WTC11 (cell line): ENCODE data around the gene GCHFR.

ENCODE experiments used
- CREB1 ChIP-seq: sonication (generic); formaldehyde crosslinking; IDR thresholded peaks from 2 replicates; pipeline ENCODE4 v1.8.0; 2023; ENCODE audit warnings: mild to moderate bottlenecking, missing genetic modification reagents
- CTCF ChIP-seq: fragments of 200-600 bp; IDR thresholded peaks from 2 replicates; pipeline ENCODE4 v1.8.0; 2022; ENCODE audit warnings: antibody characterized with exemption
- E2F1 ChIP-seq: sonication (generic); formaldehyde crosslinking; IDR thresholded peaks from 2 replicates; pipeline ENCODE4 v1.8.0; 2022; ENCODE audit warnings: mild to moderate bottlenecking, missing genetic modification reagents
- FOXJ3 ChIP-seq: sonication (generic); formaldehyde crosslinking; IDR thresholded peaks from 2 replicates; pipeline ENCODE4 v1.9.0; 2021; ENCODE audit warnings: missing genetic modification reagents, mild to moderate bottlenecking, borderline replicate concordance
- GTF2I ChIP-seq: fragments of 250-450 bp; sonication (Bioruptor Pico); conservative IDR thresholded peaks from 2 replicates; pipeline ENCODE4 v1.4.0; 2021; ENCODE audit warnings: mild to moderate bottlenecking
- JUN ChIP-seq: sonication (generic); formaldehyde crosslinking; IDR thresholded peaks from 2 replicates; pipeline ENCODE4 v1.8.0; 2023; ENCODE audit warnings: mild to moderate bottlenecking, missing genetic modification reagents
- MLX ChIP-seq: sonication (generic); formaldehyde crosslinking; IDR thresholded peaks from 2 replicates; pipeline ENCODE4 v1.8.1; 2023; ENCODE audit warnings: mild to moderate bottlenecking, missing genetic modification reagents, moderate library complexity
- NR2C2 ChIP-seq: sonication (generic); formaldehyde crosslinking; IDR thresholded peaks from 2 replicates; pipeline ENCODE4 v1.8.0; 2022; ENCODE audit warnings: mild to moderate bottlenecking, missing genetic modification reagents
- TEAD4 ChIP-seq: sonication (generic); formaldehyde crosslinking; IDR thresholded peaks from 2 replicates; pipeline ENCODE4 v1.8.0; 2022; ENCODE audit warnings: mild to moderate bottlenecking, missing genetic modification reagents
- ZNF281 ChIP-seq: sonication (generic); formaldehyde crosslinking; IDR thresholded peaks from 2 replicates; pipeline ENCODE4 v1.8.0; 2023; ENCODE audit warnings: mild to moderate bottlenecking, missing genetic modification reagents

- TF ChIP-seq CTCF, result no peak
- TF ChIP-seq TEAD4 (CRISPR knock-in tag), result no peak
- TF ChIP-seq NR2C2 (CRISPR knock-in tag), result no peak
- TF ChIP-seq FOXJ3, result no peak
- no peak for TF ChIP-seq E2F1 (CRISPR knock-in tag)
- no peak for TF ChIP-seq GTF2I (CRISPR knock-in tag)
- TF ChIP-seq ZNF281 (CRISPR knock-in tag), result no peak
- TF ChIP-seq JUN (CRISPR knock-in tag), result no peak
- no peak for TF ChIP-seq CREB1 (CRISPR knock-in tag)
- no peak for TF ChIP-seq MLX (CRISPR knock-in tag)
Observed at GRCh38 chr15:40772014-40772413, 8.1 kb downstream of the GCHFR start.
